IMR-90 (cell line): ENCODE results near the gene PTPRG. TPM values are rescaled to one million over a fixed set of nuclear protein-coding genes. Genes with fewer than 3 reads are reported as not detected.

Experiments used
- ATAC-seq: fragments of 200-7000 bp; cut with Tn5 transposase; 2 replicates; pipeline ENCODE4 v1.9.1; 2020; ENCODE audit warnings: low read depth, mild to moderate bottlenecking, moderate library complexity
- BruUV-seq: library from RNA; stranded (reverse); fragments of 400-500 nt; replicated peaks from 2 replicates; lab custom pipeline; 2021; lab: Mats Ljungman, UMichigan
- CTCF ChIA-PET: fragments of 300-600 bp; formaldehyde crosslinking; extraction: SDS; loops from one replicate; lab custom pipeline; 2021; ENCODE audit warnings: antibody characterized with exemption; lab: Yijun Ruan, JAX
- POLR2A ChIA-PET: fragments of 300-600 bp; sonication (Branson Sonifier 250); formaldehyde crosslinking; loops from one replicate; lab custom pipeline; 2022; ENCODE audit warnings: antibody characterized with exemption; ENCODE audit not compliant: unreplicated experiment; lab: Charles Lee
- DNase-seq: peaks from one replicate; pipeline ENCODE4 v3.0.0; 2013
- H2AFZ ChIP-seq: replicated peaks from 2 replicates; pipeline ENCODE3; 2013; ENCODE audit warnings: low read length, mild to moderate bottlenecking; ENCODE audit not compliant: poor library complexity
- H2AK5ac ChIP-seq: 2 replicates; pipeline ENCODE4 v1.6.1; 2013; ENCODE audit warnings: low read depth, low read length, inconsistent platforms
- H2AK9ac ChIP-seq: replicated peaks from 2 replicates; pipeline ENCODE3; 2013; ENCODE audit warnings: mild to moderate bottlenecking, low read depth, low read length, moderate library complexity; ENCODE audit not compliant: poor library complexity
- H2BK120ac ChIP-seq: 2 replicates; pipeline ENCODE4 v1.6.1; 2013; ENCODE audit warnings: low read depth, low read length, inconsistent platforms
- H2BK15ac ChIP-seq: 3 replicates; pipeline ENCODE4 v1.6.1; 2013; ENCODE audit warnings: low read depth, low read length, inconsistent platforms
- H2BK20ac ChIP-seq: 2 replicates; pipeline ENCODE4 v1.6.1; 2013; ENCODE audit warnings: low read depth, mild to moderate bottlenecking, inconsistent platforms, low read length, moderate library complexity
- H2BK5ac ChIP-seq: 2 replicates; pipeline ENCODE4 v1.6.1; 2013; ENCODE audit warnings: mild to moderate bottlenecking, low read depth, low read length, inconsistent platforms; ENCODE audit not compliant: poor library complexity, severe bottlenecking
- H3K14ac ChIP-seq: replicated peaks from 2 replicates; pipeline ENCODE4 v1.6.1; 2013; ENCODE audit warnings: low read depth, low read length, inconsistent platforms
- H3K18ac ChIP-seq: 2 replicates; pipeline ENCODE4 v1.6.1; 2013; ENCODE audit warnings: low read depth, low read length, control low read depth
- H3K23ac ChIP-seq: 2 replicates; pipeline ENCODE4 v1.6.1; 2013; ENCODE audit warnings: low read depth, low read length, inconsistent platforms
- H3K27ac ChIP-seq: 2 replicates; pipeline ENCODE4 v1.5.1; 2013; ENCODE audit warnings: mild to moderate bottlenecking, control low read depth, low read length; ENCODE audit not compliant: insufficient read depth
- H3K27me3 ChIP-seq: 2 replicates; pipeline ENCODE4 v1.6.1; 2013; ENCODE audit warnings: low read length; ENCODE audit not compliant: control insufficient read depth, insufficient read depth
- H3K36me3 ChIP-seq: 2 replicates; pipeline ENCODE4 v1.6.1; 2013; ENCODE audit warnings: low read length, mixed read lengths; ENCODE audit not compliant: control insufficient read depth, insufficient read depth
- H3K4ac ChIP-seq: 2 replicates; pipeline ENCODE4 v1.6.1; 2013; ENCODE audit warnings: low read depth, low read length, inconsistent platforms
- H3K4me1 ChIP-seq: 2 replicates; pipeline ENCODE4 v1.6.1; 2013; ENCODE audit warnings: low read length, mixed read lengths; ENCODE audit not compliant: control insufficient read depth, insufficient read depth
- H3K4me2 ChIP-seq: 2 replicates; pipeline ENCODE4 v1.6.1; 2013; ENCODE audit warnings: low read depth, mild to moderate bottlenecking, control low read depth, low read length, moderate library complexity
- H3K4me3 ChIP-seq: 2 replicates; pipeline ENCODE4 v1.5.1; 2013; ENCODE audit warnings: low read depth, mild to moderate bottlenecking, control low read depth, low read length, moderate library complexity; ENCODE audit not compliant: insufficient read depth
- H3K56ac ChIP-seq: 2 replicates; pipeline ENCODE4 v1.6.1; 2013; ENCODE audit warnings: low read length, inconsistent platforms; ENCODE audit not compliant: insufficient read depth; ENCODE audit errors: extremely low read depth
- H3K79me1 ChIP-seq, 2 experiments: 2 replicates each; pipeline ENCODE4 v1.6.1; 2013; ENCODE audit warnings: low read length in 2 of 2, inconsistent platforms in 1 of 2, low read depth in 1 of 2
- H3K9ac ChIP-seq: 2 replicates; pipeline ENCODE4 v1.6.1; 2013; ENCODE audit warnings: low read depth, low read length, control low read depth
- H3K9me1 ChIP-seq: 2 replicates; pipeline ENCODE4 v1.6.1; 2013; ENCODE audit warnings: low read length, inconsistent platforms; ENCODE audit not compliant: insufficient read depth
- H3K9me3 ChIP-seq: 2 replicates; pipeline ENCODE4 v1.6.1; 2013; ENCODE audit warnings: low read length; ENCODE audit not compliant: control insufficient read depth, insufficient read depth
- H4K20me1 ChIP-seq: 2 replicates; pipeline ENCODE4 v1.6.1; 2013; ENCODE audit warnings: low read length, inconsistent platforms; ENCODE audit not compliant: insufficient read depth
- H4K5ac ChIP-seq: 2 replicates; pipeline ENCODE4 v1.6.1; 2013; ENCODE audit warnings: mild to moderate bottlenecking, low read depth, low read length, control low read depth
- H4K8ac ChIP-seq, 2 experiments: 2 replicates each; pipeline ENCODE4 v1.6.1; 2013; ENCODE audit warnings: low read depth in 2 of 2, low read length in 2 of 2, control low read depth in 1 of 2, inconsistent platforms in 1 of 2
- H4K91ac ChIP-seq: 2 replicates; pipeline ENCODE4 v1.6.1; 2013; ENCODE audit warnings: low read depth, low read length, inconsistent platforms; ENCODE audit not compliant: insufficient read depth
- CEBPB ChIP-seq: IDR thresholded peaks from 2 replicates; pipeline ENCODE4 v1.6.1; 2012; ENCODE audit warnings: low read depth, low read length, improper control_type of control experiment
- CHD1 ChIP-seq: IDR thresholded peaks from 2 replicates; pipeline ENCODE4 v1.6.1; 2012; ENCODE audit warnings: low read depth, low read length, improper control_type of control experiment
- MAFK ChIP-seq: IDR thresholded peaks from 2 replicates; pipeline ENCODE4 v1.6.1; 2012; ENCODE audit warnings: low read depth, low read length, improper control_type of control experiment
- MAZ ChIP-seq: IDR thresholded peaks from 2 replicates; pipeline ENCODE4 v1.6.1; 2012; ENCODE audit warnings: low read depth, mild to moderate bottlenecking, low read length, improper control_type of control experiment, moderate library complexity, borderline replicate concordance
- MXI1 ChIP-seq: IDR thresholded peaks from 2 replicates; pipeline ENCODE4 v1.6.1; 2012; ENCODE audit warnings: low read depth, mild to moderate bottlenecking, low read length, moderate library complexity, borderline replicate concordance
- NFE2L2 ChIP-seq: fragments of 150-350 bp; IDR thresholded peaks from 2 replicates; pipeline ENCODE4 v1.6.1; 2016; ENCODE audit warnings: low read depth, mild to moderate bottlenecking, low read length
- RAD21 ChIP-seq: IDR thresholded peaks from 2 replicates; pipeline ENCODE4 v1.6.1; 2012; ENCODE audit warnings: low read length, improper control_type of control experiment
- RCOR1 ChIP-seq: IDR thresholded peaks from 2 replicates; pipeline ENCODE4 v1.6.1; 2012; ENCODE audit warnings: mild to moderate bottlenecking, low read length, improper control_type of control experiment; ENCODE audit not compliant: insufficient replicate concordance
- RFX5 ChIP-seq: IDR thresholded peaks from 2 replicates; pipeline ENCODE4 v1.8.0; 2012; ENCODE audit warnings: low read depth, mild to moderate bottlenecking, low read length, moderate library complexity
- SMC3 ChIP-seq: fragments of 150-350 bp; IDR thresholded peaks from 2 replicates; pipeline ENCODE4 v1.6.1; 2016; ENCODE audit warnings: low read depth, mild to moderate bottlenecking, antibody characterized with exemption, low read length, moderate library complexity
- WGBS, 2 experiments: methylation state at CpG; one replicate each; pipeline versions ENCODE4 v1.1.5 to v1.1.7; 2013; ENCODE audit warnings: missing lambda C conversion rate in 2 of 2; ENCODE audit not compliant: insufficient read length in 1 of 2; ENCODE audit errors: extremely low coverage in 2 of 2; 5-methylcytosine and 5-hydroxymethylcytosine counted together
- dilution Hi-C: fragments of 300-500 bp; cut with HindIII; formaldehyde crosslinking; loops from one replicate; pipeline ENCODE4 v1.14.3; 2018; ENCODE audit warnings: low sequenced_read_pairs; ENCODE audit not compliant: unreplicated experiment
- in situ Hi-C: fragments of 300-500 bp; cut with MboI; formaldehyde crosslinking; loops from 3 replicates; pipeline ENCODE4 v1.14.3; 2019; ENCODE audit warnings: low sequenced_read_pairs, inconsistent platforms, mixed read lengths
- intact Hi-C: fragments of 100-400 bp; cut with micrococcal nuclease; formaldehyde crosslinking; loops from 2 replicates; pipeline ENCODE4 v1.10.0; 2022
- polyA plus RNA-seq, 3 experiments: library from polyadenylated mRNA; depleted of rRNA; stranded (reverse); fragments of >200 nt; gene quantifications; 2 replicates each; pipeline ENCODE4 v1.2.3, GENCODE V29; 2012; ENCODE audit warnings: low replicate concordance in 1 of 3
- total RNA-seq: library from RNA; depleted of rRNA; stranded (reverse); fragments of >200 nt; gene quantifications from 2 replicates; pipeline ENCODE4 v1.2.3, GENCODE V29; 2012
- TF ChIP-seq, protein P1 (sequence below): fragments of 150-350 bp; IDR thresholded peaks from 2 replicates; pipeline ENCODE4 v1.6.1; 2017; ENCODE audit warnings: mild to moderate bottlenecking, antibody characterized with exemption, low read length, low read depth

PTPRG gene
- total and polyA plus RNA-seq, 2 of the 4 experiments (the other 2 are of a cell fraction) = 7.7 to 31.0 TPM

DNA sequence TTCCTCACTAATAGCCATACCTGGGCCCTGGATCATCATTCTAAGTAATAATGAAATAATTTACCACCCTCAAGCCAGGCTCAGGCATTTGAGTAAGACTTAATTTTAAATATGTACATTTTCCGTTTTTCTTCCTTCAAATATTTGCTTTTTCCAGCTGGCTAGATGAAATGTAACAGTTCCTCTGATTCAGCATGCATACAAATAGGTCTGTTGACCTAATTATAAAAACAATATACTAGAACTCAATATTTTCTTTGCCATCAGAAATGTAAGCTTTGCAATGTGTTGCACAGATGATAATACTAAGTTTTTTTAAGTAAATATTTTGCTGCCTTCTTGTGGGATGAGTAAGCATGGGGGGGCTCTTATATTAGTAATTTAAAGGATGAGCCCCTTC, 720.4 kb downstream of the PTPRG start:
- Histone ChIP-seq H4K91ac (no peak overlapping the region), H4K20me1 (no peaks in the 10 kb centered on the region), H3K23ac (no peak overlapping the region), H3K9me3 (no peaks in the 10 kb centered on the region), H2AK9ac (no peak overlapping the region), H3K4ac (no peak overlapping the region), H3K27me3 (no peaks in the 10 kb centered on the region), H3K79me1 (no peaks in the 10 kb centered on the region), H4K8ac (no peak overlapping the region), H2AFZ (no peak overlapping the region), H3K4me3 (no peak overlapping the region), H3K9ac (no peak overlapping the region), H2BK15ac (no peak overlapping the region), H3K4me1 (no peaks in the 10 kb centered on the region), H2AK5ac (no peak overlapping the region), H3K14ac (no peak overlapping the region), H2BK20ac (no peak overlapping the region), H3K27ac (no peak overlapping the region), H3K18ac (no peak overlapping the region), H3K4me2 (no peak overlapping the region), H4K5ac (no peak overlapping the region), H3K9me1 (no peaks in the 10 kb centered on the region), H3K36me3 (peaks cover 4% of the 10 kb centered on the region; the same call in 1 of the 2 replicates), H2BK5ac (no peak overlapping the region), H3K56ac (no peak overlapping the region), H2BK120ac (no peak overlapping the region)
- TF ChIP-seq RFX5 (no peak), MAFK (no peak), NFE2L2 (no peak), RCOR1 (no peak), CEBPB (no peak), SMC3 (no peak), MAZ (no peak), RAD21 (no peak), MXI1 (no peak), CHD1 (no peak)
- TF ChIP-seq, protein P1, sequence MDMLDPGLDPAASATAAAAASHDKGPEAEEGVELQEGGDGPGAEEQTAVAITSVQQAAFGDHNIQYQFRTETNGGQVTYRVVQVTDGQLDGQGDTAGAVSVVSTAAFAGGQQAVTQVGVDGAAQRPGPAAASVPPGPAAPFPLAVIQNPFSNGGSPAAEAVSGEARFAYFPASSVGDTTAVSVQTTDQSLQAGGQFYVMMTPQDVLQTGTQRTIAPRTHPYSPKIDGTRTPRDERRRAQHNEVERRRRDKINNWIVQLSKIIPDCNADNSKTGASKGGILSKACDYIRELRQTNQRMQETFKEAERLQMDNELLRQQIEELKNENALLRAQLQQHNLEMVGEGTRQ = no peak
- CTCF ChIA-PET = no interaction called here
- dilution Hi-C loops (no loop called here), in situ Hi-C loops (no loop called here), intact Hi-C loops (no loop called here)
- no TSS peak for BruUV-seq
- no peak; the same call in 1 of the 2 replicates for ATAC-seq
- WGBS, 2 experiments = no CpG with 5 or more reads among the region's 1 CpG
- peak; percentile 2 for DNase-seq
- POLR2A ChIA-PET = no interaction called here
